WTC11 (cell line): Measurements from ENCODE around the gene WFDC2. TPM values are rescaled to one million over a fixed set of nuclear protein-coding genes. Genes with fewer than 3 reads are reported as not detected.

Experiments
- ATAC-seq: fragments of 200-7000 bp; cut with Tn5 transposase; 2 replicates; pipeline ENCODE4 v1.10.0; 2021; ENCODE audit warnings: mild to moderate bottlenecking, moderate library complexity
- CTCF ChIA-PET: fragments of 300-600 bp; sonication (Branson Sonifier 250); formaldehyde crosslinking; loops from one replicate; lab custom pipeline; 2021; ENCODE audit warnings: antibody characterized with exemption; lab: Charles Lee
- POLR2A ChIA-PET: fragments of 350-600 bp; sonication (Branson Sonifier 250); formaldehyde crosslinking; loops from one replicate; lab custom pipeline; 2021; ENCODE audit warnings: antibody characterized with exemption; lab: Charles Lee
- DNase-seq: peaks from one replicate; pipeline ENCODE4 v3.0.0; 2021; ENCODE audit warnings: low spot score
- H3K27ac Mint-ChIP-seq: 2 replicates; pipeline ENCODE4 v1.8.0; 2021; ENCODE audit warnings: mixed read lengths
- H3K27me3 Mint-ChIP-seq: 2 replicates; pipeline ENCODE4 v1.8.0; 2021; ENCODE audit warnings: low read depth, mild to moderate bottlenecking, moderate library complexity, mixed read lengths
- H3K36me3 Mint-ChIP-seq: 2 replicates; pipeline ENCODE4 v1.8.0; 2021; ENCODE audit warnings: mixed read lengths
- H3K4me1 Mint-ChIP-seq: 2 replicates; pipeline ENCODE4 v1.8.0; 2022; ENCODE audit warnings: mixed read lengths
- H3K4me3 Mint-ChIP-seq: 2 replicates; pipeline ENCODE4 v1.8.0; 2021; ENCODE audit warnings: mild to moderate bottlenecking, moderate library complexity, mixed read lengths
- H3K9me3 Mint-ChIP-seq: 2 replicates; pipeline ENCODE4 v1.8.0; 2021; ENCODE audit warnings: mixed read lengths
- HMGA2 ChIP-seq: fragments of 250-450 bp; sonication (Bioruptor Pico); IDR thresholded peaks from 2 replicates; pipeline ENCODE4 v1.4.0; 2021; ENCODE audit warnings: mild to moderate bottlenecking, moderate library complexity
- NFE2L1 ChIP-seq: sonication (generic); formaldehyde crosslinking; IDR thresholded peaks from 2 replicates; pipeline ENCODE4 v1.8.1; 2023; ENCODE audit warnings: missing genetic modification reagents
- NFYB ChIP-seq: sonication (generic); formaldehyde crosslinking; conservative IDR thresholded peaks from 2 replicates; pipeline ENCODE4 v1.8.0; 2022; ENCODE audit warnings: low read depth, missing genetic modification reagents
- NR2C2 ChIP-seq: sonication (generic); formaldehyde crosslinking; IDR thresholded peaks from 2 replicates; pipeline ENCODE4 v1.8.0; 2022; ENCODE audit warnings: mild to moderate bottlenecking, missing genetic modification reagents
- PRRX2 ChIP-seq: fragments of 250-450 bp; sonication (Bioruptor Pico); IDR thresholded peaks from 2 replicates; pipeline ENCODE4 v1.8.0; 2021; ENCODE audit warnings: mild to moderate bottlenecking
- SP1 ChIP-seq: sonication (generic); formaldehyde crosslinking; conservative IDR thresholded peaks from 2 replicates; pipeline ENCODE4 v1.8.1; 2022; ENCODE audit warnings: missing genetic modification reagents
- TP53 ChIP-seq: sonication (generic); formaldehyde crosslinking; IDR thresholded peaks from 2 replicates; pipeline ENCODE4 v1.8.1; 2023; ENCODE audit warnings: mild to moderate bottlenecking, missing genetic modification reagents
- ZNF671 ChIP-seq: fragments of 250-450 bp; sonication (Bioruptor Pico); IDR thresholded peaks from 2 replicates; pipeline ENCODE4 v1.8.0; 2021; ENCODE audit warnings: mild to moderate bottlenecking
- microRNA-seq: library from miRNA; unstranded; fragments of <30 nt; microRNA quantifications from one replicate; pipeline ENCODE4 v1.2.0, GENCODE V29; 2022; ENCODE audit warnings: borderline number of aligned reads
- total RNA-seq: library from RNA; stranded (reverse); gene quantifications from 3 replicates; pipeline ENCODE4 v1.2.3, GENCODE V29; 2021
- TF ChIP-seq, protein P1 (sequence below): sonication (generic); formaldehyde crosslinking; IDR thresholded peaks from 2 replicates; pipeline ENCODE4 v1.8.1; 2023; ENCODE audit warnings: mild to moderate bottlenecking, moderate library complexity, missing genetic modification reagents
- TF ChIP-seq, protein P2 (sequence below): fragments of 250-450 bp; sonication (Bioruptor Pico); IDR thresholded peaks from 2 replicates; pipeline ENCODE4 v1.9.0; 2021; ENCODE audit warnings: mild to moderate bottlenecking
- TF ChIP-seq, protein P3 (sequence below): fragments of 250-450 bp; sonication (Bioruptor Pico); conservative IDR thresholded peaks from 2 replicates; pipeline ENCODE4 v1.9.0; 2021; ENCODE audit warnings: mild to moderate bottlenecking

Gene WFDC2
- total RNA-seq, 1 experiment from 2014 or later = 76.4 TPM

DNA sequence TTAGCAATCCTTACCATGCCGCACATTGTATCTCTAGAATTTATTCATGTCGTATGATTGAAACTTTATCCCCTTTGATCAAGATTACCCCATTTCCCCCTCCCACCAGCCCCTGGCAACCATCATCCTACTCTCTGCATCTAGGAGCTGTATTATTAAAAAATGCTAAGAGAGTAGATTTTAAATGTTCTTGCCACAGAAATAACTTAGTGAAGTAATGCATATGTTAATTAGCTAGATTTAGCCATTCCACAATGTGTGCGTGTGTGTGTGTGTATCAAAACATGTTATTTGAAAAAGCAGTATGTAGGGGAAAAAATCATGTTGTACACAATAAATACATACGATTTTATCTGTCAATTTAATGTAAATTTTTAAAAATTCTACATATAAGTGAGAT is 57.7 kb downstream of the WFDC2 start:
- DNase-seq (no peak), ATAC-seq (no peak)
- POLR2A ChIA-PET = no interaction called here
- Mint-ChIP-seq H3K4me1 (no peaks in the 10 kb centered on the region), H3K36me3 (no peaks in the 10 kb centered on the region), H3K27me3 (no peaks in the 10 kb centered on the region), H3K27ac (no peak overlapping the region), H3K4me3 (no peak overlapping the region), H3K9me3 (no peaks in the 10 kb centered on the region)
- TF ChIP-seq, protein P1, sequence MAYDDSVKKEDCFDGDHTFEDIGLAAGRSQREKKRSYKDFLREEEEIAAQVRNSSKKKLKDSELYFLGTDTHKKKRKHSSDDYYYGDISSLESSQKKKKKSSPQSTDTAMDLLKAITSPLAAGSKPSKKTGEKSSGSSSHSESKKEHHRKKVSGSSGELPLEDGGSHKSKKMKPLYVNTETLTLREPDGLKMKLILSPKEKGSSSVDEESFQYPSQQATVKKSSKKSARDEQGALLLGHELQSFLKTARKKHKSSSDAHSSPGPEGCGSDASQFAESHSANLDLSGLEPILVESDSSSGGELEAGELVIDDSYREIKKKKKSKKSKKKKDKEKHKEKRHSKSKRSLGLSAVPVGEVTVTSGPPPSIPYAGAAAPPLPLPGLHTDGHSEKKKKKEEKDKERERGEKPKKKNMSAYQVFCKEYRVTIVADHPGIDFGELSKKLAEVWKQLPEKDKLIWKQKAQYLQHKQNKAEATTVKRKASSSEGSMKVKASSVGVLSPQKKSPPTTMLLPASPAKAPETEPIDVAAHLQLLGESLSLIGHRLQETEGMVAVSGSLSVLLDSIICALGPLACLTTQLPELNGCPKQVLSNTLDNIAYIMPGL = no peak
- TF ChIP-seq NFYB (CRISPR knock-in tag) (no peak), NFE2L1 (no peak), ZNF671 (CRISPR knock-in tag) (no peak), SP1 (CRISPR knock-in tag) (no peak), TP53 (no peak), NR2C2 (CRISPR knock-in tag) (no peak), HMGA2 (no peak), PRRX2 (CRISPR knock-in tag) (no peak)
- TF ChIP-seq, protein P2, sequence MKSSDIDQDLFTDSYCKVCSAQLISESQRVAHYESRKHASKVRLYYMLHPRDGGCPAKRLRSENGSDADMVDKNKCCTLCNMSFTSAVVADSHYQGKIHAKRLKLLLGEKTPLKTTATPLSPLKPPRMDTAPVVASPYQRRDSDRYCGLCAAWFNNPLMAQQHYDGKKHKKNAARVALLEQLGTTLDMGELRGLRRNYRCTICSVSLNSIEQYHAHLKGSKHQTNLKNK (CRISPR knock-in tag) = no peak
- TF ChIP-seq, protein P3, sequence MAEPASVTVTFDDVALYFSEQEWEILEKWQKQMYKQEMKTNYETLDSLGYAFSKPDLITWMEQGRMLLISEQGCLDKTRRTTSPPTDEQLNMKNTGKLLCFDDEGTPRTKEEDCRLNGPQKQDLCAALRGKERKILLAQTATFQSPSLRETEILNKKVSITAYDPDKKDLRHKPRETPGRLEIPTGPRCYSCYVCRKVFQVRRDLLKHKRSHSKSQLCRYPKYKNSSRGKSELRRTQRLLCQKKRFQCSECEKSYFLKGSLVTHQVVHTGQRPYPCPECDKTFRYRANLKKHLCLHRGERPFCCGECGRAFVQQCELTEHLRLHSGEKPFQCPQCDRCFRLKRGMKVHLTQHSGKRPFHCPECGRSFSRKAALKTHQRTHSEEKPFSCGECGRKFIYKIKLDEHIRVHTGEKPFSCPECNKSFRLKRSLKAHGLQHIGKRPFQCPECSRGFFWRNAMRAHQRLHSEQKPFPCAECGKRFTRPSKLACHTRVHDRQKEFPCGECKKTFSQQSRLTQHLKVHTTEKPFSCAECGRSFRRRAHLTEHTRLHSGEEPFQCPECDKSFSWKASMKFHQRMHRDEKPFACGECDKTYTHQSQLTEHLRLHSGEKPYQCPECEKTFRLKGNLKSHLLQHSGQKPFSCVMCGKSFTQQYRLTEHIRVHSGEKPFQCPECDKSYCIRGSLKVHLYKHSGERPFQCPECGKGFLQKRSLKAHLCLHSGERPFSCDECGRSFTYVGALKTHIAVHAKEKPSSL (CRISPR knock-in tag) = no peak
- CTCF ChIA-PET = no interaction called here

Small RNA genes within 50 kb of the gene (microRNA-seq; reads per million reads assigned to microRNA genes)
- not detected for gene MIR6812

Other genes with a start within 250 kb of the WFDC2 start
- not detected in 3 replicates for gene SEMG2, start 248.4 kb upstream of the WFDC2 start, total RNA-seq
- gene SLPI, start 215.2 kb upstream of the WFDC2 start, total RNA-seq = 0.60 to 0.78 TPM (median 0.74 TPM) in 3 replicates
- gene RBPJL, start 162.9 kb upstream of the WFDC2 start, total RNA-seq = 0.78 to 0.85 TPM (median 0.80 TPM) in 3 replicates
- 1.9 to 2.5 TPM (median 2.2 TPM) in 3 replicates for gene MATN4, start 161.5 kb upstream of the WFDC2 start, total RNA-seq
- gene SDC4, start 121.3 kb upstream of the WFDC2 start, total RNA-seq = 64.0 to 69.6 TPM (median 69.5 TPM) in 3 replicates
- 15.4 to 20.1 TPM (median 16.4 TPM) in 3 replicates for gene SYS1, start 106.6 kb upstream of the WFDC2 start, total RNA-seq
- gene TP53TG5, start 91.4 kb upstream of the WFDC2 start, total RNA-seq = 0.37 to 0.85 TPM in 2 of 3 replicates, not detected in the other
- gene DBNDD2, start 61.5 kb upstream of the WFDC2 start, total RNA-seq = 58.7 to 65.8 TPM (median 61.1 TPM) in 3 replicates
- 63.7 to 67.7 TPM (median 67.7 TPM) in 3 replicates for gene PIGT, start 53.6 kb upstream of the WFDC2 start, total RNA-seq
- not detected in 3 replicates for gene SPINT3, start 45.9 kb downstream of the WFDC2 start, total RNA-seq
- not detected in 3 replicates for gene WFDC6, start 69.7 kb downstream of the WFDC2 start, total RNA-seq
- gene EPPIN, start 77.6 kb downstream of the WFDC2 start, total RNA-seq = 0.16 to 0.26 TPM (median 0.23 TPM) in 3 replicates
- gene WFDC8, start 109.5 kb downstream of the WFDC2 start, total RNA-seq = not detected in 3 replicates
- gene WFDC10A, start 160.0 kb downstream of the WFDC2 start, total RNA-seq = 0.37 TPM in 1 of 3 replicates, not detected in the others
- not detected in 3 replicates for gene WFDC9, start 161.5 kb downstream of the WFDC2 start, total RNA-seq
- gene WFDC11, start 200.5 kb downstream of the WFDC2 start, total RNA-seq = not detected in 3 replicates
- not detected in 3 replicates for gene WFDC13, start 232.3 kb downstream of the WFDC2 start, total RNA-seq
- gene WFDC10B, start 235.3 kb downstream of the WFDC2 start, total RNA-seq = 0.42 to 0.62 TPM (median 0.53 TPM) in 3 replicates